Osteoblast (primary cell): ENCODE measurements around the gene ASPSCR1. TPM values are rescaled to one million over a fixed set of nuclear protein-coding genes. Genes with fewer than 3 reads are reported as not detected.

Experiments used
- DNase-seq: peaks from one replicate; pipeline ENCODE4 v3.0.0; 2011; ENCODE audit warnings: low spot score, mixed read lengths; ENCODE audit not compliant: insufficient read length; ENCODE audit errors: missing footprints
- H2AFZ ChIP-seq: 2 replicates; pipeline ENCODE4 v1.6.0; 2011; ENCODE audit warnings: mild to moderate bottlenecking, low read length
- H3K27ac ChIP-seq: 2 replicates; pipeline ENCODE4 v1.5.1; 2011; ENCODE audit warnings: mild to moderate bottlenecking, low read depth, low read length, moderate library complexity
- H3K27me3 ChIP-seq: 2 replicates; pipeline ENCODE4 v1.6.0; 2012; ENCODE audit warnings: mild to moderate bottlenecking, control low read depth, inconsistent platforms, low read length, moderate library complexity; ENCODE audit not compliant: insufficient read depth
- H3K36me3 ChIP-seq: 2 replicates; pipeline ENCODE4 v1.5.1; 2011; ENCODE audit warnings: mild to moderate bottlenecking, low read length, control low read depth, moderate library complexity; ENCODE audit not compliant: insufficient read depth
- H3K4me1 ChIP-seq: 2 replicates; pipeline ENCODE4 v1.5.1; 2011; ENCODE audit warnings: mild to moderate bottlenecking, low read length, control low read depth, moderate library complexity; ENCODE audit not compliant: insufficient read depth
- H3K4me2 ChIP-seq: 2 replicates; pipeline ENCODE4 v1.6.0; 2011; ENCODE audit warnings: mild to moderate bottlenecking, low read length; ENCODE audit not compliant: insufficient read depth
- H3K4me3 ChIP-seq: fragments of 200-600 bp; sonication (generic); 3 replicates; pipeline ENCODE4 v1.5.1; 2012; ENCODE audit warnings: mild to moderate bottlenecking, low read length, inconsistent platforms; ENCODE audit not compliant: insufficient read depth
- H3K79me2 ChIP-seq: 2 replicates; pipeline ENCODE4 v1.6.0; 2012; ENCODE audit warnings: mild to moderate bottlenecking, low read length, control low read depth, inconsistent platforms; ENCODE audit not compliant: insufficient read depth
- H3K9me3 ChIP-seq: 2 replicates; pipeline ENCODE4 v1.5.1; 2011; ENCODE audit warnings: low read depth, low read length, control low read depth
- H4K20me1 ChIP-seq: 2 replicates; pipeline ENCODE4 v1.6.0; 2012; ENCODE audit warnings: mild to moderate bottlenecking, low read length, control low read depth; ENCODE audit not compliant: insufficient read depth
- total RNA-seq: library from RNA; depleted of rRNA; stranded (reverse); fragments of >200 nt; gene quantifications from 2 replicates; pipeline ENCODE4 v1.2.3, GENCODE V29; 2012
- TF ChIP-seq, protein P1 (sequence below): IDR thresholded peaks from 2 replicates; pipeline ENCODE4 v1.5.1; 2011; ENCODE audit warnings: mild to moderate bottlenecking, low read depth, low read length, moderate library complexity; ENCODE audit errors: extremely low read depth

Gene ASPSCR1
- total RNA-seq, 1 donor: 35.8 TPM

DNA sequence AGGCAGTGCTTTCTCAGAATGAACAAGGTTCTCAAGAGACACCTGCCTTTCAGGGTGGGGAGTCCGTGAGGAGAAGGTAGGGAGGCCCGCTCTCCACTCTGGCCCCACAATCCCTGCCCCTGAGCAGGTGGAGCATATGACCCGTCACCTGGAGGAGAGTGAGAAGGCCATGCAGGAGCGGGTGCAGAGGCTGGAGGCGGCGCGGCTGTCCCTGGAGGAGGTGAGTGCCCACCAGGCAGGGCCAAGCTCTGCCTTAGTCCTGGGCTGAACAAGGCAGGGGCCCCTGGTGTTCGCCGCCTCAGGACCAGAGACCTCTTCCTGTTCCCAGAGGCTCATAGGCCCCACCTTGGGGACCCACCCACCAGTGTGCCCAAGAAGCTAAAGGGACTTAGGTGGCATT lies 51.5 kb downstream of the ASPSCR1 start:
- no peaks in the 10 kb centered on the region for H3K36me3 ChIP-seq
- H4K20me1 ChIP-seq: no peaks in the 10 kb centered on the region
- TF ChIP-seq, protein P1, sequence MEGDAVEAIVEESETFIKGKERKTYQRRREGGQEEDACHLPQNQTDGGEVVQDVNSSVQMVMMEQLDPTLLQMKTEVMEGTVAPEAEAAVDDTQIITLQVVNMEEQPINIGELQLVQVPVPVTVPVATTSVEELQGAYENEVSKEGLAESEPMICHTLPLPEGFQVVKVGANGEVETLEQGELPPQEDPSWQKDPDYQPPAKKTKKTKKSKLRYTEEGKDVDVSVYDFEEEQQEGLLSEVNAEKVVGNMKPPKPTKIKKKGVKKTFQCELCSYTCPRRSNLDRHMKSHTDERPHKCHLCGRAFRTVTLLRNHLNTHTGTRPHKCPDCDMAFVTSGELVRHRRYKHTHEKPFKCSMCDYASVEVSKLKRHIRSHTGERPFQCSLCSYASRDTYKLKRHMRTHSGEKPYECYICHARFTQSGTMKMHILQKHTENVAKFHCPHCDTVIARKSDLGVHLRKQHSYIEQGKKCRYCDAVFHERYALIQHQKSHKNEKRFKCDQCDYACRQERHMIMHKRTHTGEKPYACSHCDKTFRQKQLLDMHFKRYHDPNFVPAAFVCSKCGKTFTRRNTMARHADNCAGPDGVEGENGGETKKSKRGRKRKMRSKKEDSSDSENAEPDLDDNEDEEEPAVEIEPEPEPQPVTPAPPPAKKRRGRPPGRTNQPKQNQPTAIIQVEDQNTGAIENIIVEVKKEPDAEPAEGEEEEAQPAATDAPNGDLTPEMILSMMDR: no peak
- H3K9me3 ChIP-seq: no peaks in the 10 kb centered on the region
- peaks cover 8% of the 10 kb centered on the region for H3K4me1 ChIP-seq
- H3K4me3 ChIP-seq: no peak overlapping the region
- H3K79me2 ChIP-seq: no peaks in the 10 kb centered on the region
- H2AFZ ChIP-seq: no peak overlapping the region
- no peak overlapping the region for H3K4me2 ChIP-seq
- H3K27ac ChIP-seq: no peak overlapping the region
- no peaks in the 10 kb centered on the region for H3K27me3 ChIP-seq
- no peak for DNase-seq

DNA sequence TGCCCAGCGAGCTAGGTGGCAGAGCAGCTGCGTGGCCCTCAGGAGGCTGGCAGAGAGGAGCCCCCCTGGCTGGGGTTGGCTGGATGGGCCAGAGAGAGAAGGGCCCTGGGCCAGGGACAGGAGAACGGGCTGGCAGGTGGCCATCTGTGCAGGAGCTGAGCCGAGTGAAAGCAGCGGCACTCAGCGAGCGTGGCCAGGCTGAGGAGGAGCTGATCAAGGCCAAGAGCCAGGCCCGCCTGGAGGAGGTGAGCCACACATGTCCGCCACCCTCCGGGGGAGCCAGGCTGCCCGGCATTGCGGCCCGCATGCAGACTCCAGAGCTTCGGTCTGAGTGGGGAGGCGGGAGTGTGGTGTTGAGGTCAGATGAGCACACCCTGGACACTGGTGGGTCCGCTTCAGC lies 52.0 kb downstream of the ASPSCR1 start:
- no peaks in the 10 kb centered on the region for H3K9me3 ChIP-seq
- H2AFZ ChIP-seq: no peak overlapping the region
- no peaks in the 10 kb centered on the region for H4K20me1 ChIP-seq
- H3K4me3 ChIP-seq: no peak overlapping the region
- TF ChIP-seq, protein P1: no peak
- H3K36me3 ChIP-seq: no peaks in the 10 kb centered on the region
- no peak for DNase-seq
- H3K27me3 ChIP-seq: no peaks in the 10 kb centered on the region
- H3K79me2 ChIP-seq: no peaks in the 10 kb centered on the region
- H3K4me2 ChIP-seq: no peak overlapping the region
- H3K4me1 ChIP-seq: peaks cover 4% of the 10 kb centered on the region
- H3K27ac ChIP-seq: no peak overlapping the region

DNA sequence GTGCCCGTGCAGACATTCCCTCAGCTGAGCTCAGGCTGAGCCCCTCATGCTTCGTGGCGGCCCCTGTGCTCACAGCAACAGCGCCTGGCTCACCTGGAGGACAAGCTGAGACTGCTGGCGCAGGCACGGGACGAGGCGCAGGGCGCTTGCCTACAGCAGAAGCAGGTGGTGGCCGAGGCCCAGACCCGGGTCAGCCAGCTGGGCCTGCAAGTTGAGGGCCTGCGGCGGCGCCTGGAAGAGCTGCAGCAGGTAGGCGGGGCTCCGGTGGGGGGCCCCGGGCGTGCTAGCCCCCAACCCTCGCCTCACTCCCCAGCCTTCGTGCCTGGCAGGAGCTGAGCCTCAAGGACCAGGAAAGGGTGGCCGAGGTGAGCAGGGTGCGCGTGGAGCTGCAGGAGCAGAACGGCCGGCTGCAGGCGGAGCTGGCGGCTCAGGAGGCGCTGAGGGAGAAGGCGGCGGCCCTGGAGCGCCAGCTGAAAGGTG lies 52.6 kb downstream of the ASPSCR1 start:
- Histone ChIP-seq H3K9me3 (no peaks in the 10 kb centered on the region), H3K4me1 (peaks cover 4% of the 10 kb centered on the region), H3K79me2 (no peaks in the 10 kb centered on the region), H3K36me3 (no peaks in the 10 kb centered on the region), H3K27me3 (no peaks in the 10 kb centered on the region), H3K27ac (no peak overlapping the region), H3K4me3 (no peak overlapping the region), H3K4me2 (peak overlapping the region; percentile 83), H2AFZ (no peak overlapping the region), H4K20me1 (no peaks in the 10 kb centered on the region)
- TF ChIP-seq, protein P1: no peak
- DNase-seq: no peak

DNA sequence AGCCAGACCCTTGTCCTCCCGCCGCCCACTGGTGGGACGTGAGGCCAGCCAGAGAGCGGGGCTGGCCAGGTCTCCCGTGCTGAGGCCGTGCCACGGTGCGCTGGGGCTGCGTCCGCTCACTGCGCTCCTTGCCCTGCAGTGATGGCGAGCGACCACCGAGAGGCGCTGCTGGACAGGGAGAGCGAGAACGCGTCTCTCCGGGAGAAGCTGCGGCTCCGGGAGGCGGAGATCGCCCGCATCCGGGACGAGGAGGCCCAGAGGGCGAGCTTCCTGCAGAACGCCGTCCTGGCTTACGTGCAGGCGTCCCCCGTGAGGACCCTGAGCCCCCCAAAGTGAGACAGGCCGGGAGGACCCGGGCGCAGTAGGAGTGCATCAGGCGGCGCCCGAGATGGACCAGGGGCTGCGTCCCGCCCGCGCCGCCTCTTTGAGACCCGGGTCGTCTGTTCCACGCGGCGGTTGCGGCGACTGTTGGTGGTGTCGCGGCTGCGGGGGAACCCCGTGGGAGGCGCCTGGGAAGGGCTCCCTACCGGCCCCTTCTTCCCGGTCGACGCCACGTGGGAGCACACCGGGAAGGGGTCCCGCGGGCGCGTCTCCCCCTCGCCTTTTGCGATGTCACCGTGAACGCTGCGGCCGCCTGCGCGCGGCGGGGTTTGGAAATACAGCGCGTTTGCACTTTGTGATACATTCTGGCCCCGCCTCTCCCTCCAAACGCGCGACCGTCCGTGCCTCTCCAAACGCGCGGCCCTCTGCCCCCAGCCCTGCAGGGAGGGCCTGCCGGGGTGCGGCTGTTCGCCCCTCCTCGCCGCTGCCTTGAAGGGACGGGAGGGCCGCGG lies 53.3 kb downstream of the ASPSCR1 start:
- Histone ChIP-seq H4K20me1 (peaks cover 3% of the 10 kb centered on the region), H3K27me3 (no peaks in the 10 kb centered on the region), H3K36me3 (no peaks in the 10 kb centered on the region), H3K4me3 (peak overlapping the region; percentile 72), H3K9me3 (no peaks in the 10 kb centered on the region), H2AFZ (peak overlapping the region; percentile 72), H3K79me2 (no peaks in the 10 kb centered on the region), H3K4me2 (peak overlapping the region; percentile 83), H3K4me1 (peaks cover 7% of the 10 kb centered on the region), H3K27ac (no peak overlapping the region)
- TF ChIP-seq, protein P1: peak; percentile 76
- peak; percentile 100 for DNase-seq
